Activated CD4-positive, alpha-beta T cell treated with anti-CD3 and anti-CD28 coated beads, Interleukin-2, amount 50 U/mL, for 1 hour (primary cell): ENCODE data around the gene MSI2.

Experiments used
- DNase-seq: peaks from one replicate; pipeline ENCODE4 v3.0.0-alpha.2; 2020

The MSI2 gene

GRCh38 chr17:57466017-57466471 lies 209.7 kb downstream of the MSI2 start:
- DNase-seq: no peak

GRCh38 chr17:57466521-57466920 lies 210.2 kb downstream of the MSI2 start:
- DNase-seq: no peak

GRCh38 chr17:57467226-57467625 lies 210.9 kb downstream of the MSI2 start:
- no peak for DNase-seq

- no peak for DNase-seq
These were observed 211.5 kb downstream of the MSI2 start for GRCh38 chr17:57467801-57468200.

- no peak for DNase-seq
These were observed 212.8 kb downstream of the MSI2 start for GRCh38 chr17:57468932-57469775.

- no peak for DNase-seq
These were observed 214.6 kb downstream of the MSI2 start for GRCh38 chr17:57470906-57471305.

- no peak for DNase-seq
These were observed 215.6 kb downstream of the MSI2 start for GRCh38 chr17:57471868-57472368.

- DNase-seq: no peak
These were observed 219.5 kb downstream of the MSI2 start for GRCh38 chr17:57475796-57476195.

GRCh38 chr17:57477522-57478362 lies 221.4 kb downstream of the MSI2 start:
- no peak for DNase-seq

- DNase-seq: no peak
These were observed 222.3 kb downstream of the MSI2 start for GRCh38 chr17:57478478-57479250.

- DNase-seq: no peak
These were observed 224.3 kb downstream of the MSI2 start for GRCh38 chr17:57480438-57481196.

GRCh38 chr17:57481910-57482391 lies 225.6 kb downstream of the MSI2 start:
- DNase-seq: no peak

GRCh38 chr17:57482657-57483056 lies 226.3 kb downstream of the MSI2 start:
- no peak for DNase-seq

- DNase-seq: no peak
These were observed 227.9 kb downstream of the MSI2 start for GRCh38 chr17:57484081-57484666.

- no peak for DNase-seq
These were observed 228.7 kb downstream of the MSI2 start for GRCh38 chr17:57484826-57485565.

GRCh38 chr17:57485566-57485865 lies 229.2 kb downstream of the MSI2 start:
- no peak for DNase-seq

GRCh38 chr17:57485916-57486881 lies 229.9 kb downstream of the MSI2 start:
- no peak for DNase-seq

GRCh38 chr17:57486882-57487301 lies 230.6 kb downstream of the MSI2 start:
- no peak for DNase-seq

GRCh38 chr17:57487573-57487972 lies 231.2 kb downstream of the MSI2 start:
- no peak for DNase-seq

- no peak for DNase-seq
These were observed 232.5 kb downstream of the MSI2 start for GRCh38 chr17:57488856-57489255.
